ENCODE results near the gene PPP6R3. TPM values are rescaled to one million over a fixed set of nuclear protein-coding genes. Genes with fewer than 3 reads are reported as not detected.
"Not testable (repeated sequence)": the region's sequence is repeated elsewhere in the genome, so short reads cannot be mapped to it uniquely, and the experiment has no call there.

The PPP6R3 gene
- total and polyA plus RNA-seq, 8 donors, result 84.6 to 130 (median 109) TPM

DNA sequence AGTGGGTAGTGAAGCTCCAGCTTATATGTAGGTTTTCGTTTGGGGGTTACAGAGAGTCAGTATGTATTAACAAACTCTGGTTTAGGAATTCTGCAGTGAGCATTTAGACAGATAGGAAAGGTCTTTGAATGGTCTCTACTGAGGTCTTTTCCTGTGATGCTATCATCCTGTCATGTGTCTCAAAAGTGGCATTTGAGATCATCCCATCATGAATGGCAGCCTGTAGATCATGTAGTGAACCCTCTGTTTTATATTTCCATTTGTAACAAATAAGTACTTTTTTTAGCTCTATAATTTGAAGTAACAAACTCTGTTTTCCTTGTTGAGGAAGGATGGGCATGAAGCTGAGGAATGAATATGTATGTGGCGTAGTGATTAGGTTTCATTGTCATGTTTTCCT, 76.2 kb downstream of the PPP6R3 start:
- TF ChIP-seq, protein P1, sequence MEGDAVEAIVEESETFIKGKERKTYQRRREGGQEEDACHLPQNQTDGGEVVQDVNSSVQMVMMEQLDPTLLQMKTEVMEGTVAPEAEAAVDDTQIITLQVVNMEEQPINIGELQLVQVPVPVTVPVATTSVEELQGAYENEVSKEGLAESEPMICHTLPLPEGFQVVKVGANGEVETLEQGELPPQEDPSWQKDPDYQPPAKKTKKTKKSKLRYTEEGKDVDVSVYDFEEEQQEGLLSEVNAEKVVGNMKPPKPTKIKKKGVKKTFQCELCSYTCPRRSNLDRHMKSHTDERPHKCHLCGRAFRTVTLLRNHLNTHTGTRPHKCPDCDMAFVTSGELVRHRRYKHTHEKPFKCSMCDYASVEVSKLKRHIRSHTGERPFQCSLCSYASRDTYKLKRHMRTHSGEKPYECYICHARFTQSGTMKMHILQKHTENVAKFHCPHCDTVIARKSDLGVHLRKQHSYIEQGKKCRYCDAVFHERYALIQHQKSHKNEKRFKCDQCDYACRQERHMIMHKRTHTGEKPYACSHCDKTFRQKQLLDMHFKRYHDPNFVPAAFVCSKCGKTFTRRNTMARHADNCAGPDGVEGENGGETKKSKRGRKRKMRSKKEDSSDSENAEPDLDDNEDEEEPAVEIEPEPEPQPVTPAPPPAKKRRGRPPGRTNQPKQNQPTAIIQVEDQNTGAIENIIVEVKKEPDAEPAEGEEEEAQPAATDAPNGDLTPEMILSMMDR (IDR thresholded peaks at IDR 0.05), result no peak
- ATAC-seq (no peak), DNase-seq (no peak)
- intact Hi-C loops (cut with DNase I), result no loop called here
- no peaks in the 10 kb centered on the region for H3K27me3 ChIP-seq
- H3K36me3 ChIP-seq, result peaks cover 0 to 38% of the 10 kb centered on the region in 2 donors
- H3K9me3 ChIP-seq, result no peaks in the 10 kb centered on the region
- no peak overlapping the region for H3K27ac ChIP-seq
- peaks cover 0 to 36% of the 10 kb centered on the region in 2 donors for H3K4me1 ChIP-seq
- H3K4me3 ChIP-seq, result no peak overlapping the region

DNA sequence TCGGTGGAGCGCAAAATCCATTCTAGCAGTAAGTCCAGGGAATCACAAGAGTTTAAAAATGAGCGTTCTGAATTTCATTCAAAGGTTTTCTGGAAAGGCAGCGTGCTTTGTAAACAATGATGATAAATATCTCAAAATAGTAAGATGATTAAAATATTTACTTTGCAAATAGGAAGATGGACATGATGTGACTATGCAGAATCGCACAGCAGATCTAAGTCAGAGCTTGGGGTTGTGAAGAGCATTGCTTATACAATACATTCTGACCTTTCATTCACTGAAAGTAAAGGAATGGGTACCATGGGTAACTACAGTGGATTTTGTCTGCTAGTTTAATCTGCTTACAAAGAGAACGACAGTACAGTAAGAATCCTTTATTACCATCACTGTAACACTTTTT, 77.5 kb downstream of the PPP6R3 start:
- Histone ChIP-seq H3K27ac (no peak overlapping the region), H3K27me3 (no peaks in the 10 kb centered on the region), H3K36me3 (peaks cover 0 to 41% of the 10 kb centered on the region in 2 donors), H3K4me3 (no peak overlapping the region), H3K4me1 (peaks cover 0 to 25% of the 10 kb centered on the region in 2 donors), H3K9me3 (no peaks in the 10 kb centered on the region)
- TF ChIP-seq, protein P1 (IDR thresholded peaks at IDR 0.05), result no peak
- ATAC-seq, result no peak
- intact Hi-C loops (cut with DNase I), result no loop called here
- DNase-seq, result no peak

- TF ChIP-seq, protein P1 (IDR thresholded peaks at IDR 0.05), result no peak
- no peak for ATAC-seq
- DNase-seq, result no peak
- Histone ChIP-seq H3K9me3 (no peaks in the 10 kb centered on the region), H3K4me3 (no peak overlapping the region), H3K27ac (no peak overlapping the region), H3K27me3 (no peaks in the 10 kb centered on the region), H3K4me1 (peaks cover 0 to 11% of the 10 kb centered on the region in 2 donors), H3K36me3 (peaks cover 0 to 54% of the 10 kb centered on the region in 2 donors)
- intact Hi-C loops (cut with DNase I), result no loop called here
These were observed 78.8 kb downstream of the PPP6R3 start for GRCh38 chr11:68539395-68539794.

GRCh38 chr11:68540504-68540903, 80.0 kb downstream of the PPP6R3 start:
- H3K9me3 ChIP-seq; ATAC-seq; H3K27me3 ChIP-seq; H3K27ac ChIP-seq; H3K4me3 ChIP-seq; intact Hi-C loops (cut with DNase I); DNase-seq; H3K4me1 ChIP-seq: not testable (repeated sequence)
- peaks cover 0 to 62% of the 10 kb centered on the region in 2 donors for H3K36me3 ChIP-seq

GRCh38 chr11:68541116-68541515, 80.6 kb downstream of the PPP6R3 start:
- ATAC-seq (no peak), DNase-seq (no peak)
- no peaks in the 10 kb centered on the region for H3K9me3 ChIP-seq
- no peaks in the 10 kb centered on the region for H3K27me3 ChIP-seq
- peaks cover 0 to 7% of the 10 kb centered on the region in 2 donors for H3K4me1 ChIP-seq
- peaks cover 0 to 62% of the 10 kb centered on the region in 2 donors for H3K36me3 ChIP-seq
- TF ChIP-seq, protein P1 (IDR thresholded peaks at IDR 0.05), result no peak
- H3K27ac ChIP-seq, result no peak overlapping the region
- intact Hi-C loops (cut with DNase I), result no loop called here
- no peak overlapping the region for H3K4me3 ChIP-seq

DNA sequence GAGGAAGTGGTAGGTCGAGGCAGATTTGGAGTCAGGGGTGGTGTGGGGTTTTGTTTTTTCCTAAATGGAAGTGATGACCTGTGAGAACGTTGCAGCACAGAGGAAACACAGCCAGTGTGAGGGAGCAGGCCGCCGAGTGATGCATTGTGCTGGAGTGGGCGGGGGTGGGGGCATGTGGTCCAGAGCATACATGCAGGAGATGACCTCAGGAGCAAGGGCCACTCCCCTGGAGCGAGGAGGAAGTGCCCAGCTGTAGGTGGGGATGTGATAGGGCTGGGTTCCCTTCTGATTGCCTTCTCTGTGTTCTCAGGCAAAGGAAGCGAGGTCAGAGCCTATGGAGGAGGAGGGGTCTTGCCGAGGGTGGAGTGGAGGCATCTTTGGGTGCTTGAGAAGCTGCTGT, 81.4 kb downstream of the PPP6R3 start:
- TF ChIP-seq, protein P1 (IDR thresholded peaks at IDR 0.05), result no peak
- Histone ChIP-seq H3K4me3 (no peak overlapping the region), H3K4me1 (peaks cover 0 to 15% of the 10 kb centered on the region in 2 donors), H3K27ac (no peak overlapping the region), H3K36me3 (peaks cover 0 to 65% of the 10 kb centered on the region in 2 donors), H3K27me3 (no peaks in the 10 kb centered on the region), H3K9me3 (no peaks in the 10 kb centered on the region)
- ATAC-seq (peak; percentile 36), DNase-seq (no peak)
- intact Hi-C loops (cut with DNase I), result no loop called here
